ENCODE data around the gene ZYX. TPM values are rescaled to one million over a fixed set of nuclear protein-coding genes. Genes with fewer than 3 reads are reported as not detected.
A peak's percentile ranks its signal among the peaks of the same experiment; 100 is the strongest.

The ZYX gene
- total RNA-seq, 1 experiment from 2014 or later: 132 TPM

DNA sequence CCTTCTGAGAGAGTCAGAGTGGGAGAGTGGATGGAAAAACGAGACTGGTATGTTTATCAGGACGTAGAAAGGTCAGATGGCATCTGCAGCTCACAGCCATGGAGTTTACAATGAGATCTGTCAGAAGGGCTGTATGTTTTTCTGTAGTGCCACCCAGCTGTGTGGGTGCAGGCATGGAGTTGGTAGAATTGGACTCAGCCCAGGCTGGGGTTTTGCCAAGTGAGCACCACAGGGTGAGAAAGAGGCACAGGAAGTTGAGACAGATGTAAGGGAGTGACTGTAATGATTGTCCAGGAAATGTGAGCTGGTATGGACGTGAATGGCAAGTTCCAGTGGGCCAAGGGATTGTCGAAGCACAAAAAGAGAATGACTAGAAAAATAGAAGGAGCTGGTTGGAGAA lies 9.1 kb upstream of the ZYX start:
- BruUV-seq (replicated peaks): no TSS peak
- no peaks in the 10 kb centered on the region for H3K36me3 ChIP-seq (ENCODE audit: insufficient read depth, low read length, poor library complexity, severe bottlenecking)
- POLR2A ChIA-PET (ENCODE audit: low non-redundant PET): no interaction called here
- no peak overlapping the region for H3K27ac ChIP-seq (ENCODE audit: low read depth, low read length, poor library complexity, severe bottlenecking)
- intact Hi-C loops (cut with micrococcal nuclease; ENCODE audit: unreplicated experiment): no loop called here
- DNase-seq (ENCODE audit: low spot score): peak; percentile 86
- H3K4me3 ChIP-seq (ENCODE audit: low read depth, low read length, poor library complexity, severe bottlenecking): no peak overlapping the region
- no peaks in the 10 kb centered on the region for H3K9me3 ChIP-seq (ENCODE audit: low read depth, low read length, poor library complexity, severe bottlenecking)
- peaks cover 7% of the 10 kb centered on the region for H3K4me1 ChIP-seq (ENCODE audit: insufficient read depth, low read length, poor library complexity, severe bottlenecking)
- CTCF ChIA-PET: interaction anchor here (0.7 kb wide), 1 partner anchor 8 kb away, joined by 7 read pairs; no protein-coding TSS in a partner anchor
- H3K27me3 ChIP-seq (replicated peaks; ENCODE audit: insufficient read depth, low read depth, low read length, poor library complexity): no peaks in the 10 kb centered on the region
- TF ChIP-seq CTCF (conservative IDR thresholded peaks at IDR 0.05; ENCODE audit: low read depth, low read length) (peak; percentile 64), EZH2 (IDR thresholded peaks at IDR 0.05; ENCODE audit: borderline replicate concordance, low read depth, low read length, poor library complexity, severe bottlenecking) (no peak)

- CTCF ChIA-PET: no interaction called here
- POLR2A ChIA-PET (ENCODE audit: low non-redundant PET): no interaction called here
Measured at GRCh38 chr7:143373255-143373794, 7.8 kb upstream of the ZYX start.

DNA sequence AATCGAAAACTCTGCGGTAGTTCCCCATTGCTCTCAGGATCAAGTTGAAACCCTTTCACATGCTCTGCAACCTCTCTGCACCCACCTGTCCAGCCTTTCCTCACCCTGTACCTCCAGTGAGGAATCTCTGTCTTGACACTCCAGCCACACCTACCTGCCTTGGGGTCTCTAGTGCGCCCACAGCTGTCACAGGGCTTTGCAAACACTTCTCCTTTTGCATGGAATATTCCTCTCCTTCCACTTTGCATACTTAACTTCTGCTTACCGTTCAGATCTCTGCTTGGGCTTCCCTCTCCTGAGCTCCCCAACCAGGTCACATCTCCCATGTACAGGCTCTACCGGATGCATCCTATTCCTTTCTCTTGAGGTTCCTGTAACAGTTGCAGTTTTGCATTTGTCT lies 6.6 kb upstream of the ZYX start:
- DNase-seq (ENCODE audit: low spot score): no peak
- TF ChIP-seq CTCF (conservative IDR thresholded peaks at IDR 0.05; ENCODE audit: low read depth, low read length): no peak
- no peak for TF ChIP-seq EZH2 (IDR thresholded peaks at IDR 0.05; ENCODE audit: borderline replicate concordance, low read depth, low read length, poor library complexity, severe bottlenecking)
- Histone ChIP-seq H3K27me3 (replicated peaks; ENCODE audit: insufficient read depth, low read depth, low read length, poor library complexity) (no peaks in the 10 kb centered on the region), H3K36me3 (ENCODE audit: insufficient read depth, low read length, poor library complexity, severe bottlenecking) (no peaks in the 10 kb centered on the region), H3K4me1 (ENCODE audit: insufficient read depth, low read length, poor library complexity, severe bottlenecking) (peaks cover 25% of the 10 kb centered on the region), H3K27ac (ENCODE audit: low read depth, low read length, poor library complexity, severe bottlenecking) (no peak overlapping the region), H3K4me3 (ENCODE audit: low read depth, low read length, poor library complexity, severe bottlenecking) (no peak overlapping the region), H3K9me3 (ENCODE audit: low read depth, low read length, poor library complexity, severe bottlenecking) (no peaks in the 10 kb centered on the region)
- intact Hi-C loops (cut with micrococcal nuclease; ENCODE audit: unreplicated experiment): no loop called here
- BruUV-seq (replicated peaks): no TSS peak
- ChIA-PET POLR2A (ENCODE audit: low non-redundant PET) (no interaction called here), CTCF (no interaction called here)

More at GRCh38 chr7:143373255-143373794, 7.8 kb upstream of the ZYX start:
- Histone ChIP-seq H3K4me1 (ENCODE audit: insufficient read depth, low read length, poor library complexity, severe bottlenecking) (peaks cover 12% of the 10 kb centered on the region), H3K9me3 (ENCODE audit: low read depth, low read length, poor library complexity, severe bottlenecking) (no peaks in the 10 kb centered on the region), H3K27ac (ENCODE audit: low read depth, low read length, poor library complexity, severe bottlenecking) (no peak overlapping the region), H3K36me3 (ENCODE audit: insufficient read depth, low read length, poor library complexity, severe bottlenecking) (no peaks in the 10 kb centered on the region), H3K4me3 (ENCODE audit: low read depth, low read length, poor library complexity, severe bottlenecking) (no peak overlapping the region), H3K27me3 (replicated peaks; ENCODE audit: insufficient read depth, low read depth, low read length, poor library complexity) (no peaks in the 10 kb centered on the region)
- no TSS peak for BruUV-seq (replicated peaks)
- intact Hi-C loops (cut with micrococcal nuclease; ENCODE audit: unreplicated experiment): no loop called here
- no peak for TF ChIP-seq CTCF (conservative IDR thresholded peaks at IDR 0.05; ENCODE audit: low read depth, low read length)
- TF ChIP-seq EZH2 (IDR thresholded peaks at IDR 0.05; ENCODE audit: borderline replicate concordance, low read depth, low read length, poor library complexity, severe bottlenecking): no peak
- DNase-seq (ENCODE audit: low spot score): no peak

All from A673 (cell line).